ENCODE results near the gene ZNF526.

DNA sequence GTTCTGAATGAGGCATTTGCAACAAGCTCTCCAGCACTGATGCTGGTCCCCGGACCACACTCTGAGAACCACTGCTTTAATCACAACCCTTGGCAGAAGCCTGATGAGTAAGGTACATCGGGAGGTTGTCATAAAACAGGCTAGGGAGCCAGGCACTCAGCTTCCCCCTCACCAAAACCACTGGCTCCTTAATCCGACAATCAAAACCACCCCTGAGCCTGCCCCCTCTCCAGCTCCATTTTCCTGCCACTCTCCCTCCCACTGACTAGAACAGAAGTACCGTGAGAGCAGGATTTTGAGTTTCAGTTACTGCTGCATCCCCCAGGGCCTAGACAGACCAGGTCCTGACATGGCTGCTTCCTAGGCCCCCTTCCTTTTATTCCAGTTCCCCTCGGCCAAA is 15.1 kb downstream of the ZNF526 start:
- TF ChIP-seq POLR2A (IDR thresholded peaks at IDR 0.05) = no peak
- TF ChIP-seq, protein P1, sequence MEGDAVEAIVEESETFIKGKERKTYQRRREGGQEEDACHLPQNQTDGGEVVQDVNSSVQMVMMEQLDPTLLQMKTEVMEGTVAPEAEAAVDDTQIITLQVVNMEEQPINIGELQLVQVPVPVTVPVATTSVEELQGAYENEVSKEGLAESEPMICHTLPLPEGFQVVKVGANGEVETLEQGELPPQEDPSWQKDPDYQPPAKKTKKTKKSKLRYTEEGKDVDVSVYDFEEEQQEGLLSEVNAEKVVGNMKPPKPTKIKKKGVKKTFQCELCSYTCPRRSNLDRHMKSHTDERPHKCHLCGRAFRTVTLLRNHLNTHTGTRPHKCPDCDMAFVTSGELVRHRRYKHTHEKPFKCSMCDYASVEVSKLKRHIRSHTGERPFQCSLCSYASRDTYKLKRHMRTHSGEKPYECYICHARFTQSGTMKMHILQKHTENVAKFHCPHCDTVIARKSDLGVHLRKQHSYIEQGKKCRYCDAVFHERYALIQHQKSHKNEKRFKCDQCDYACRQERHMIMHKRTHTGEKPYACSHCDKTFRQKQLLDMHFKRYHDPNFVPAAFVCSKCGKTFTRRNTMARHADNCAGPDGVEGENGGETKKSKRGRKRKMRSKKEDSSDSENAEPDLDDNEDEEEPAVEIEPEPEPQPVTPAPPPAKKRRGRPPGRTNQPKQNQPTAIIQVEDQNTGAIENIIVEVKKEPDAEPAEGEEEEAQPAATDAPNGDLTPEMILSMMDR (IDR thresholded peaks at IDR 0.05 in 8 of 11, conservative IDR thresholded peaks at IDR 0.05 in 3 of 11) = no peak
